A172 (cell line): ENCODE data around the gene ALPG. TPM values are rescaled to one million over a fixed set of nuclear protein-coding genes. Genes with fewer than 3 reads are reported as not detected.
"Not testable (repeated sequence)": the region's sequence is repeated elsewhere in the genome, so short reads cannot be mapped to it uniquely, and the experiment has no call there.

Experiments
- DNase-seq: peaks from one replicate; pipeline ENCODE4 v3.0.0-alpha.2; 2015; ENCODE audit warnings: low spot score
- total RNA-seq: library from RNA; depleted of rRNA; stranded (reverse); fragments of >200 nt; shearing (Covaris generic); gene quantifications from 2 replicates; pipeline ENCODE4 v1.2.3, GENCODE V29; 2014

The ALPG gene
- total RNA-seq, 1 experiment from 2014 or later = not detected

GRCh38 chr2:232440220-232441018, 33.8 kb downstream of the ALPG start:
- DNase-seq = peak; percentile 56

GRCh38 chr2:232441147-232441651, 34.6 kb downstream of the ALPG start:
- no peak for DNase-seq

- DNase-seq = not testable (repeated sequence)
Observed at GRCh38 chr2:232441922-232442321, 35.3 kb downstream of the ALPG start.

- DNase-seq = not testable (repeated sequence)
Observed at GRCh38 chr2:232442431-232442830, 35.8 kb downstream of the ALPG start.

GRCh38 chr2:232443047-232443446, 36.4 kb downstream of the ALPG start:
- not testable (repeated sequence) for DNase-seq

GRCh38 chr2:232443669-232444408, 37.2 kb downstream of the ALPG start:
- DNase-seq = not testable (repeated sequence)

GRCh38 chr2:232444409-232445148, 37.9 kb downstream of the ALPG start:
- peak; percentile 74 for DNase-seq

DNA sequence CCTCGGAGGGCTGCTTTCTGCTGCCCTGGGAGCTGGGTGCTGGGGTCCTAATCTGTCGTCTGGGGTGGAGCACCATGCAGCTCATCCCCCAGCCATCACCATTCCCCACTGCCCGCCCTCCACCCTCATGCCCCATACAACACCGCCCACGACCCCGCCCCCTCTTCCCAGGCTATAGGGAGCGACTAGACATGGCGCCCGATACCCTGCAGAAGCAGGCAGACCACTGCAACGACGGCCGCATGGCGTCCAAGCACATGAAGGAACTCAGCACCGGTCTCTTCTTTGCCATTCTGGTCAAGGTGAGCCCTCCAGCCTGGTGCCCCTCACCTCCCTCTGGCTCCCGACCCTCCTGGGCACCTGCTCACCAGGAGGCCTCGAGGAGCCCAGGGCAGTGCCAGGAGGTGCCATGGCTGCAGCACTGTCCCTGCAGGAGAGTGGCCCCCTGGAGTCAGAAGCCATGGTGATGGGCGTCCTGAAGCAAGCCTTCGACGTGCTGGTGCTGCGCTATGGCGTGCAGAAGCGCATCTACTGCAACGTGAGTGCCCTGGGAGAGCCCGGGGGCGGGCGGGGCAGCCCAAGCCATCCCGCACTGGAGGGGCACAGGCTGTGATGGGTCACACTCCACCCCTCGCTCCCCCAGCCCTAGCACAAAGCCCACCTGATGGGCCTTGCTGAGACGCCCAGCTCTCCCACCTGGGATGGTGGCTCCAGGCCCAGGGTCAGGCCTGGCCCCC, 38.7 kb downstream of the ALPG start:
- DNase-seq = not testable (repeated sequence)

- DNase-seq = not testable (repeated sequence)
Observed at GRCh38 chr2:232446266-232446777, 39.7 kb downstream of the ALPG start.

DNA sequence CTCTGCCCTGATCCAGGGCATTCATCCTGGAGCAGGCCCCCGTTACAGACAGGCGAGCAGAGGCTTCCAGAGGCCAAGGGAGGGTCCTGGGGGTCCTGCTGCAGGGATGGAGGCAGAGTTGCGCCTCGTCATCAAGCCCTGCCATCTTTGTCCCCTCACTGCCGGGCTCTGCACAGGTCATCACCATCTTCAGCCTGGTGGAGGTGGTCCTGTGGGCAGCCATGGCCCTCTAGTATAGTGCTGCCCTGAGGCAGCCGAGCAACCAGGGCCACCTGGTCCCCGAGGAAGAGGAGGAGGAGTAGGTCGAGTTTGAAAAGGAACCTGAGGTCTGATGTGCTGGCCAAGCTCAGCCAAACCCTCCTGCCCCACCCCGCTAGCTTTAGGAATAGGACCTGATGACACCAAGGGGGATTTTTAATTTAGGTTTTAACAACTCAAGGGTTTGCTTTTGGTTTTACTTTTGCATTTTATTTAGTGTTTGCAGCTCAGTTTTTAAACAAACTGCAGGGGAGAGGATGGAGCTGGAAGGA, 40.5 kb downstream of the ALPG start:
- no peak for DNase-seq

DNA sequence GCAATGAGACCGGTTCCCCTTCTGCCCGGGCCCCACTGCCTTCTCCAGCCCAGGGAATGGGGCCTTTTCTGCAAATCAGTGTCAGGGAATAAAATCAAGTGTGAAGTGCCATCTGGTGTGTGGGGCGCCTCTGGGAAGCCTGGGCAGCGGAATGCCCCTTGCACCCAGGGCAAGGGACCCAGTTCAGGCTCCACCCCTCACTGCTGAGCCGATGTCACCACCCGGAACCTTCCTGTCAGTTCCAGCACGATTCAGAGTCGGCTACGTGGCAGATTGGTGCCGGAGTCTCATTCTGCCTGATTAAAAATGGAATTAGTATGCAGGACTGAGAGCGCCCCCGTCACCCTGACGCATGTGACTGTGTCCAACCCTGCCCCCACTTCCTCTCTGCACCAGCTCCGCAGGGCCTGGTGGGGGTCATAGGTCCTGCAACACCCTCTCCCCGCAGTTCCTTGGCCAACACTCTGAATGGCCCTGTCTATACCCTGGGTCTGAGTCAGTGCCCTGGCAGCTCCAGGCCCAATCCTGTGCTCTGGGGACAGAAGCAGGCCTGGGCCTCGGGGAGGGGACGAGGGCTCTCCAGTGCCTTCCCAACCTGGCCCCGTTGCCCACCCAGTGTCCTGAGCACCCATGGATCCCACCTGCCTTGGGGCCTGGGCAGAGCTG, 41.1 kb downstream of the ALPG start:
- DNase-seq = no peak

GRCh38 chr2:232448304-232448690, 41.7 kb downstream of the ALPG start:
- DNase-seq = no peak

GRCh38 chr2:232449964-232450363, 43.3 kb downstream of the ALPG start:
- DNase-seq = no peak

GRCh38 chr2:232451645-232452044, 45.0 kb downstream of the ALPG start:
- DNase-seq = not testable (repeated sequence)

DNA sequence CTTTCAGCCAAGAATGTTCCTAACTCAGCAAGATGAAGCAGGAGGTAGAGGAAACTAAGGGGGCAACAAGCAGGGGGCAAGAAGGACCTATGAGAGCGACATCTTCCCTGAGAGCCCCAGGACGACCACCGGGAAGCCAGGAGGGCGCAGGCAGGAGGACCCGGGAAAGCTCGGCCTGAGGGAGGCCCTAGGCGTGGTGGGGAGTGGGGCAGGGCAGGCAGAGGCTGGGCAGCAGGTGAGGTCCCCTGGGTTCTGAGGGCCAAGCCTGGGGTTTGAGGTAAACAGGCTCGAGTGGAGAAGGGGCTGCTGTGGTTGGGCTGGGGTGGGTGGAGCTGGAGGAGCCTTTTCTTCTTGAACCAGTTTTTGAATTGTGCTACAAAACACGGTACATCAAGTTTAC, 48.0 kb downstream of the ALPG start:
- no peak for DNase-seq

DNA sequence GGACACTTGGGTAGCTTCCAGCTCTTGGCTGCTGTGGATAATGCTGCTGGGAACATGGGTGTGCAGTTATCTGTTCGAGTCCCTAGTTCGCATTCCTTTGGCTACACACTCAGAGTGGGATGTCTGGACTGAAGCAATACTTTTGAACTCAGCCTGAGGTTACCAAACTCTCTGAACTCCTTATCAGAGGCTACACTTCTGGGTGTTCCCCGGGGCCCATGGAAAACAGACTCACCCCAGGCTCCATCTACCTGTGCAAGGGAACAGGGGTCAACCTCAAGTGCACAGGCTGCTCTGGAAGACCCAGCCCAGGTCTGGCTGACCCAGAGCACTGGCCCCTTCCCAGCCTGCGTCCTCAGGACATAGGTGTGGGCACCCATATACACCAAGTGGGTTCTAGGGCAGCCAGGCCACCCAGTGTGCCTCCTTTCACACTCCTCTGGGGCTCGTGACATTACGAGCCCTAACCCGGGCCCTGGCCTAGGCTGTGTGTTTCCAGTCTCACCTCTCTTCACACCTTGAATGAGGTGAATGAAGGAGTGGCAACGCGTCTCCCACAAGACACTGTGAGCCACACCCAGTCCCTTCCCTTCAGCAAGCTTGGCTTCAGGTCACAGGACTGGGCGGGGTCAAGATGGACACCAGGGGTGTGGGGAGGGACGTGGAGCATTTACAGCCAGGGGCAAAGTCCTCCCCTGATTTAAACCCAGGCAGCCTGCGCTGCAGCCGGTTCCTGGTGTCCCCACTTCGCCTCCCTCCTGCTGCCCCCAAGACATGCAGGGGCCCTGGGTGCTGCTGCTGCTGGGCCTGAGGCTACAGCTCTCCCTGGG, 49.0 kb downstream of the ALPG start, which contains the start of gene ALPI:
ALPI (plus strand) TSS at position 728 of the 830 bp plus-strand sequence; CDS start at position 775, 47 bp downstream.
- DNase-seq = no peak

DNA sequence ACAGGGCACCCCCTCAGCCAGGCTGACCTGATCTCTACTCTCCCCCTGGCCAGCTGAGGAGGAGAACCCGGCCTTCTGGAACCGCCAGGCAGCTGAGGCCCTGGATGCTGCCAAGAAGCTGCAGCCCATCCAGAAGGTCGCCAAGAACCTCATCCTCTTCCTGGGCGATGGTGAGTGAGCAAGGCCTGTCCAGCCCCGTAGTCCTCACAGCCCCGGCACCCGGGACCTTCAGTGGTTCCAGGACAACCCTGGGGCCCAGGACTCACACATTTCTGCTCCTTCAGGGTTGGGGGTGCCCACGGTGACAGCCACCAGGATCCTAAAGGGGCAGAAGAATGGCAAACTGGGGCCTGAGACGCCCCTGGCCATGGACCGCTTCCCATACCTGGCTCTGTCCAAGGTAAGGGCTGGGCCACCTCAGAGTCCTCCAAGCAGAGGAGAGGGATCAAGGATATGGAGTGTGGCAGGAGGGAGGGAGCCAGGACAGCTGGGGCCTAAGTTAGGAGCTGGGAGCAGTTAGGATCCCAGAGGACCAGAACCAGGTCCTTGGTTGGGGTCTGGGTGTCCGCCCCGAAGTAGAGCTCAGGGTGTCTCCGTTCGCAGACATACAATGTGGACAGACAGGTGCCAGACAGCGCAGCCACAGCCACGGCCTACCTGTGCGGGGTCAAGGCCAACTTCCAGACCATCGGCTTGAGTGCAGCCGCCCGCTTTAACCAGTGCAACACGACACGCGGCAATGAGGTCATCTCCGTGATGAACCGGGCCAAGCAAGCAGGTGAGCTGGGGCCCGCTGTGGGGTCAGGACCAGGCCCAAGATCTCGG, 49.9 kb downstream of the ALPG start:
- no peak for DNase-seq
